ENCODE data around the gene YWHAH. TPM values are rescaled to one million over a fixed set of nuclear protein-coding genes. Genes with fewer than 3 reads are reported as not detected.

Gene YWHAH
- total and polyA plus RNA-seq, 4 donors: 26.1 to 75.0 (median 42.4) TPM

- TF ChIP-seq JUND (IDR thresholded peaks at IDR 0.05): peak in 1 of 2 donors; percentile 28
- TF ChIP-seq RXRA (IDR thresholded peaks at IDR 0.05): no peak
- no peak for TF ChIP-seq TAF1 (conservative IDR thresholded peaks at IDR 0.05)
- no peak for TF ChIP-seq YY1 (IDR thresholded peaks at IDR 0.05)
- TF ChIP-seq, protein P1, sequence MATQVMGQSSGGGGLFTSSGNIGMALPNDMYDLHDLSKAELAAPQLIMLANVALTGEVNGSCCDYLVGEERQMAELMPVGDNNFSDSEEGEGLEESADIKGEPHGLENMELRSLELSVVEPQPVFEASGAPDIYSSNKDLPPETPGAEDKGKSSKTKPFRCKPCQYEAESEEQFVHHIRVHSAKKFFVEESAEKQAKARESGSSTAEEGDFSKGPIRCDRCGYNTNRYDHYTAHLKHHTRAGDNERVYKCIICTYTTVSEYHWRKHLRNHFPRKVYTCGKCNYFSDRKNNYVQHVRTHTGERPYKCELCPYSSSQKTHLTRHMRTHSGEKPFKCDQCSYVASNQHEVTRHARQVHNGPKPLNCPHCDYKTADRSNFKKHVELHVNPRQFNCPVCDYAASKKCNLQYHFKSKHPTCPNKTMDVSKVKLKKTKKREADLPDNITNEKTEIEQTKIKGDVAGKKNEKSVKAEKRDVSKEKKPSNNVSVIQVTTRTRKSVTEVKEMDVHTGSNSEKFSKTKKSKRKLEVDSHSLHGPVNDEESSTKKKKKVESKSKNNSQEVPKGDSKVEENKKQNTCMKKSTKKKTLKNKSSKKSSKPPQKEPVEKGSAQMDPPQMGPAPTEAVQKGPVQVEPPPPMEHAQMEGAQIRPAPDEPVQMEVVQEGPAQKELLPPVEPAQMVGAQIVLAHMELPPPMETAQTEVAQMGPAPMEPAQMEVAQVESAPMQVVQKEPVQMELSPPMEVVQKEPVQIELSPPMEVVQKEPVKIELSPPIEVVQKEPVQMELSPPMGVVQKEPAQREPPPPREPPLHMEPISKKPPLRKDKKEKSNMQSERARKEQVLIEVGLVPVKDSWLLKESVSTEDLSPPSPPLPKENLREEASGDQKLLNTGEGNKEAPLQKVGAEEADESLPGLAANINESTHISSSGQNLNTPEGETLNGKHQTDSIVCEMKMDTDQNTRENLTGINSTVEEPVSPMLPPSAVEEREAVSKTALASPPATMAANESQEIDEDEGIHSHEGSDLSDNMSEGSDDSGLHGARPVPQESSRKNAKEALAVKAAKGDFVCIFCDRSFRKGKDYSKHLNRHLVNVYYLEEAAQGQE (IDR thresholded peaks at IDR 0.05): no peak
- H3K27ac ChIP-seq (ENCODE audit: low read depth in 1 of 2, low read length in 2 of 2): peak overlapping the region in 1 of 2 donors; percentile 52
Observed at GRCh38 chr22:31952472-31952871, 8.1 kb downstream of the YWHAH start.

GRCh38 chr22:31953261-31953660, 8.9 kb downstream of the YWHAH start:
- TF ChIP-seq SP1 (IDR thresholded peaks at IDR 0.05) (no peak), RAD21 (IDR thresholded peaks at IDR 0.05) (no peak), HNF4A (conservative IDR thresholded peaks at IDR 0.05) (no peak), NR2F2 (IDR thresholded peaks at IDR 0.05) (no peak), ATF3 (IDR thresholded peaks at IDR 0.05) (no peak), EGR1 (IDR thresholded peaks at IDR 0.05; ENCODE audit: low read depth in 2 of 2) (no peak), MAX (IDR thresholded peaks at IDR 0.05) (no peak), FOXA1 (IDR thresholded peaks at IDR 0.05) (no peak), TAF1 (conservative IDR thresholded peaks at IDR 0.05) (no peak)
- TF ChIP-seq, protein P2, sequence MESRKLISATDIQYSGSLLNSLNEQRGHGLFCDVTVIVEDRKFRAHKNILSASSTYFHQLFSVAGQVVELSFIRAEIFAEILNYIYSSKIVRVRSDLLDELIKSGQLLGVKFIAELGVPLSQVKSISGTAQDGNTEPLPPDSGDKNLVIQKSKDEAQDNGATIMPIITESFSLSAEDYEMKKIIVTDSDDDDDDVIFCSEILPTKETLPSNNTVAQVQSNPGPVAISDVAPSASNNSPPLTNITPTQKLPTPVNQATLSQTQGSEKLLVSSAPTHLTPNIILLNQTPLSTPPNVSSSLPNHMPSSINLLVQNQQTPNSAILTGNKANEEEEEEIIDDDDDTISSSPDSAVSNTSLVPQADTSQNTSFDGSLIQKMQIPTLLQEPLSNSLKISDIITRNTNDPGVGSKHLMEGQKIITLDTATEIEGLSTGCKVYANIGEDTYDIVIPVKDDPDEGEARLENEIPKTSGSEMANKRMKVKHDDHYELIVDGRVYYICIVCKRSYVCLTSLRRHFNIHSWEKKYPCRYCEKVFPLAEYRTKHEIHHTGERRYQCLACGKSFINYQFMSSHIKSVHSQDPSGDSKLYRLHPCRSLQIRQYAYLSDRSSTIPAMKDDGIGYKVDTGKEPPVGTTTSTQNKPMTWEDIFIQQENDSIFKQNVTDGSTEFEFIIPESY (IDR thresholded peaks at IDR 0.05): no peak
- TF ChIP-seq, protein P3, sequence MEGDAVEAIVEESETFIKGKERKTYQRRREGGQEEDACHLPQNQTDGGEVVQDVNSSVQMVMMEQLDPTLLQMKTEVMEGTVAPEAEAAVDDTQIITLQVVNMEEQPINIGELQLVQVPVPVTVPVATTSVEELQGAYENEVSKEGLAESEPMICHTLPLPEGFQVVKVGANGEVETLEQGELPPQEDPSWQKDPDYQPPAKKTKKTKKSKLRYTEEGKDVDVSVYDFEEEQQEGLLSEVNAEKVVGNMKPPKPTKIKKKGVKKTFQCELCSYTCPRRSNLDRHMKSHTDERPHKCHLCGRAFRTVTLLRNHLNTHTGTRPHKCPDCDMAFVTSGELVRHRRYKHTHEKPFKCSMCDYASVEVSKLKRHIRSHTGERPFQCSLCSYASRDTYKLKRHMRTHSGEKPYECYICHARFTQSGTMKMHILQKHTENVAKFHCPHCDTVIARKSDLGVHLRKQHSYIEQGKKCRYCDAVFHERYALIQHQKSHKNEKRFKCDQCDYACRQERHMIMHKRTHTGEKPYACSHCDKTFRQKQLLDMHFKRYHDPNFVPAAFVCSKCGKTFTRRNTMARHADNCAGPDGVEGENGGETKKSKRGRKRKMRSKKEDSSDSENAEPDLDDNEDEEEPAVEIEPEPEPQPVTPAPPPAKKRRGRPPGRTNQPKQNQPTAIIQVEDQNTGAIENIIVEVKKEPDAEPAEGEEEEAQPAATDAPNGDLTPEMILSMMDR (IDR thresholded peaks at IDR 0.05; ENCODE audit: low read depth, low read length, missing input control): no peak
- no peak for DNase-seq (ENCODE audit: low spot score)
- Histone ChIP-seq H3K4me3 (ENCODE audit: low read depth in 1 of 3, low read length in 3 of 3) (no peak overlapping the region), H3K27me3 (ENCODE audit: control insufficient read depth in 4 of 4, insufficient read depth in 4 of 4, low read length in 3 of 4) (no peaks in the 10 kb centered on the region), H3K27ac (ENCODE audit: low read depth in 1 of 2, low read length in 2 of 2) (peak overlapping the region in 1 of 2 donors; percentile 52), H3K4me1 (ENCODE audit: control insufficient read depth in 4 of 4, insufficient read depth in 4 of 4, low read length in 3 of 4) (peaks cover 0 to 7% (median 2%) of the 10 kb centered on the region in 4 donors), H3K36me3 (ENCODE audit: control insufficient read depth in 4 of 4, insufficient read depth in 3 of 4, low read depth in 1 of 4, low read length in 3 of 4) (peaks cover 3 to 24% (median 17%) of the 10 kb centered on the region in 4 donors), H3K9ac (ENCODE audit: low read depth in 1 of 2, low read length in 2 of 2) (no peak overlapping the region), H3K9me3 (ENCODE audit: control insufficient read depth in 4 of 4, low read length in 3 of 4) (no peaks in the 10 kb centered on the region)
- 90% methylated on average over 3 of the region's 3 CpGs for WGBS

More at GRCh38 chr22:31952472-31952871, 8.1 kb downstream of the YWHAH start:
- no peaks in the 10 kb centered on the region for H3K9me3 ChIP-seq (ENCODE audit: control insufficient read depth in 4 of 4, low read length in 3 of 4)
- no peaks in the 10 kb centered on the region for H3K27me3 ChIP-seq (ENCODE audit: control insufficient read depth in 4 of 4, insufficient read depth in 4 of 4, low read length in 3 of 4)
- WGBS: 53% methylated on average over 2 of the region's 2 CpGs
- H3K4me1 ChIP-seq (ENCODE audit: control insufficient read depth in 4 of 4, insufficient read depth in 4 of 4, low read length in 3 of 4): peaks cover 0 to 7% (median 2%) of the 10 kb centered on the region in 4 donors
- no peak overlapping the region for H3K4me3 ChIP-seq (ENCODE audit: low read depth in 1 of 3, low read length in 3 of 3)
- H3K36me3 ChIP-seq (ENCODE audit: control insufficient read depth in 4 of 4, insufficient read depth in 3 of 4, low read depth in 1 of 4, low read length in 3 of 4): peaks cover 3 to 18% (median 16%) of the 10 kb centered on the region in 4 donors
- no peak for DNase-seq (ENCODE audit: low spot score)
- H3K9ac ChIP-seq (ENCODE audit: low read depth in 1 of 2, low read length in 2 of 2): no peak overlapping the region
